Measurements from ENCODE around the gene PRMT2.

Gene PRMT2

GRCh38 chr21:46641656-46642055 is 6.2 kb downstream of the PRMT2 start:
- DNase-seq (ENCODE audit: low read depth), result no peak

DNA sequence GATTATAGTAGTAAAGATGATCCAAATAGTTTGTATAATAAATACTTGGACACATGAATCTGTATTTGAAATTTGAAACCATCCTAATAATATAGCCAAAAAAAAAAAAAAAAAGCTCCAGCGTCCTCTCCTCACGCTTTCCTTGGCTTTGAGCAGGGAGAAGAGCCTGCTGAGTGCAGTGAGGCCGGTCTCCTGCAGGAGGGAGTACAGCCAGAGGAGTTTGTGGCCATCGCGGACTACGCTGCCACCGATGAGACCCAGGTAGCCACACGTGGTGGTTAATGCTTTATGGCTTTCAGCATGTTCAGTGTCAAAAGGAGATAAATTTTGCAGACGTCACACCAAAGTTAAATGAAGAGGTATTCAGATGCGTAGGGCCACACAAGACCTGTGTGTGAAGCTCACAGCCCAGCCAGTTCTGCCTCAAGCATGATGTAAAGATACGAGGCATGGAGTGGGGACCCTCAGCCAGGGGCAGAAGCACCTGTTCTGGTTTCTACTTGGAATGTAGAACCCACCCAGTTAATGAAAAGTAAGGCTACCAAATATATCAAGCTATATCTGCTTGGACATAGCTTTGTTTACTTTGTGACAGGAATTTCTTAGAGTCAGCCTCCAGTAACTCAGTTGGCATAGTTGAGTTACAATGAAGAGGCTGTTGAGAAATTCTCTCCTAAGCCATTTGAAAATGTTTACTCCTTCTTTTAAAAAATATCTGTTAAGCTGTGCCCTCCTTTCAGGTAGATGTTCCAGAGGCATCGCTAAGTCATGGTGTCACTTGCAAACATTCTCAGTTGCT is 8.1 kb downstream of the PRMT2 start:
- DNase-seq (ENCODE audit: low read depth), result no peak

GRCh38 chr21:46645840-46646239 is 10.4 kb downstream of the PRMT2 start:
- DNase-seq (ENCODE audit: low read depth), result no peak

DNA sequence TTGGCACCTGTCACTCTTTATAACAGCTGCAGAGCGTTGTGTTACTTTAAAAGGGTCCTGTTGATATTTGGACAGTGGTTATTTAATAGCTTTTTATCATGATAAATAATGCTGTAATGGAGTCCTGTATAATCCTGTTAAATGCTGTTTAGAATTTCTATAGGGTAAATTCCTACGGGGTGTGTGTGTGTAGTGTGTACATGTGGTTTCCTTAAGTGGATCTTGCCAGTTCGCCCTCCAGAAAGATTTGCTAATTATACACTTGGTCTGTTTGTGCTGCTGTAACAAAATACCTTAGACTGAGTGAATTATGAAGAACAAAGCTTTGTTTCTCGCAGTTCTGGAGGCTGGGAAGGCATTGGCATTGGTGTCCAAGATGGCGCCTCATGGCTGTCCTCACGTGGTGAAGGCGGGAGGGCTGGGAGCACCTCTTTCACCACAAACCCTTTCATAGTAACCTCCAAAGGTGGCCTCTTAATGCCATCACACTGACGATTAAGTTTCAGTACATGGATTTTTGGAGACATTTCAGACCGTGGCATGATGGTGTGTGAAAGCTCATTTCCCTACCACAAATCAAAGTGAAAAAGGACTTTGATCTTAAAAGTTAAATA is 11.2 kb downstream of the PRMT2 start:
- no peak for DNase-seq (ENCODE audit: low read depth)

DNA sequence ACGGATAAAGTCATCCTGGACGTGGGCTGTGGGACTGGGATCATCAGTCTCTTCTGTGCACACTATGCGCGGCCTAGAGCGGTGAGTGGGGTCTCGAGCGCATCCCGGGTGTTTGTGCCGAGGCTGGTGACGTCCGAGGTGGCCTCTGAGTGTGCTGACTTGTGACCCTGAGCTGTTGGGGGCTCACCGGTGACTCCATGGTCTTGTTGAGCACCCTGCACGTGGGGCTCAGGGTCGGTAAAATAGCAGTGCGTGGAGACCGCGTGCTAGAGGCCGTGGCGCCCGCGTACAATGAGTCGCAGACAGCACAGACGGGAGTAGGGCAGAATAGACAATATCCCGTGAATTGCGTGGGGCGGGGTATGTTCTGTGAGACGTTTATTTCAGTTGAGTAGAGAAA is 13.1 kb downstream of the PRMT2 start:
- DNase-seq (ENCODE audit: low read depth), result no peak

DNA sequence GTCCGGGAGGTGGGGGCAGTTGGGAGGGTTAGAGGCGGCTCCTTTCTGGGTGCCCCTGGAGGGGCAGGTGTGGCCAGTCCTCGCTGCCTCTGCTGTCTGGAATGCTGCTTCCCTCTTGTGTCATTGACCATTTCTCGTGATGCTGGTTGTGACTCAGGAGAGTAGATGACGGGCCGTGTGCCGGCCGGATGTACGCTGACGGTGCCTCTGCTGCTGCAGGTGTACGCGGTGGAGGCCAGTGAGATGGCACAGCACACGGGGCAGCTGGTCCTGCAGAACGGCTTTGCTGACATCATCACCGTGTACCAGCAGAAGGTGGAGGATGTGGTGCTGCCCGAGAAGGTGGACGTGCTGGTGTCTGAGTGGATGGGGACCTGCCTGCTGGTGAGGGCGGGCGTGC is 13.9 kb downstream of the PRMT2 start:
- DNase-seq (ENCODE audit: low read depth), result no peak

DNA sequence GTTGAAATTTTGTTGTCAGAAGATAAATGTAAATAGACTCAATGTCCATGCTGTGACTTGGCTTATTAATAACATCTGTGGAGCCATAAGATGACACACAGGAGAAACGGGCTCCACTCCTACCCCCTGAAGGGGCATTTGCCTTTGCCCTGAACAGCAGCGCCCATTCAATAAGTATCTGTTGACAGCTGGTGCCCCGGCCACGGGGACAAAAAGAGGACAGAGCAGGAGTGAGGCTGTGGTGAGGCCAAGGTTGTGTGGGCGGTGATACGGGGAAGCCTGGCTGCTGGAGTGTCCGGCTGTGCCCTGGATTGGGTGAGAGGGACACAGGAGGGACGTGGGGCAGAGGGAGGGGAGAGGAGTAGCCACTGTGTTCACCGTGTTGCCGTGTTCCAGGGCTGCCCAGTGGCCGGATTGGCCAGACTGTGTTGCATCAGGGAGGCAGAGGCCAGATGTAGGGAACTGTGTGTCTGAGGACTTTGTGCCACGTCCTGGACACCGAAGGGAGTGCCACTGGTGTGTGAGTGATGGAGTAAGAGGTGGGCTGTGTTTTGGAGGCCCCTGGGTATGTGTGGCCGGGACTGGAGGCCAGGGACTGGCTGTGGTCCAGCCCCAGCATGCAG is 15.1 kb downstream of the PRMT2 start:
- no peak for DNase-seq (ENCODE audit: low read depth)

DNA sequence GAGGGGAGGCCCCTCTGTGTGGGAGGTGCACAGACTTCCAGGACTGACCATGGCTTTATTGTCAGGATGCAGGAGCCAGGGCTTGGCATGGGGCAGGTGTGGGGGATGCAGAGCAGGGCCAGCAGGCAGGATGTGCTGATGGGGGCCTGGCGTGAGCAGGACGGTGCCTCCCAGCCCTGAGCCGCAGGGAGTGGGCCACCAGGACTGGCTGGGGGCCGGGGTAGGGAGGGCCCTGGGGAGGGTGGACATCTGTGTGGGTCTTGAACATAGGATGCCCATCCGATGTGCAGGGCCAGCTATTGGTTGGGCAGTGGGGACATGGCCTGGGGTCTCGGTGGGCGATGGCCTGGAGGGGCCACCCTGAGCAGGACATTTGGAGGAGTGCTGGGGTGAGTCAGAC is 15.6 kb downstream of the PRMT2 start:
- no peak for DNase-seq (ENCODE audit: low read depth)

DNA sequence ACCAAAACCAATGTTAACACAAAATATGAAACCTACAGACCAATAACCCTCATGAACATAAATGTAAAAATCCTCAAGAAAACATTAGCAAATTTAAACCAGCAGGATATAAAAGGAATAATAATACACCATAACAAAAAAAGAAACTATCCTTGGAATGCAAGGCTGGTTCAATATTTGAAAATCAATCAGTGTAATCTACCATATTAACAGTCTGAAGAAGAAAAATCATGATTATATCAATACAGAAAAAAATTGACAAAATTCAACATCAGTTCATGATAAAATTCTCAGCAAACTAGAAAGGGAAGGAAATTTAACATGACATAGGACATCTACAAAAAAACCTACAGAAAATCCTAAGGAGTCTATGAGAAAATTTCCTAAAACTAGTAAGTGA is 19.8 kb downstream of the PRMT2 start:
- DNase-seq (ENCODE audit: low read depth), result no peak

DNA sequence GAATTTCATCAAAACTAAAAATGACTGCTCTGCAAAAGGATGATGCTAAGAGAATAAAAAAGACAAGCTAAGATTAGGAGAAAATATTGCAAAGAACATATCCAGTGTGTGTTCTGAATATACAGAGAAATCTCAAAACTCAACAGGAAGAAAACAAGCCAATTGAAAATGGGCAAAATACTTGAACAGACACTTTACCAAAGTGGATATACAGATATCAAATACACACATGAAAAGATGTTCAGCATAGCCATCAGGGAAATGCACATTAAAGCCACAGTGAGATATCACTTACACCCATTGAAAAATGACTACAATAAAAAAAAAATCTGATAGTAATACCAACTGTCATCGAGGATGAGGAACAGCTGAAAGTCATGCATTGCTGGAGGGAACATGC is 21.3 kb downstream of the PRMT2 start:
- no peak for DNase-seq (ENCODE audit: low read depth)

- no peak for DNase-seq (ENCODE audit: low read depth)
Observed at GRCh38 chr21:46660505-46660904, 25.0 kb downstream of the PRMT2 start.

DNA sequence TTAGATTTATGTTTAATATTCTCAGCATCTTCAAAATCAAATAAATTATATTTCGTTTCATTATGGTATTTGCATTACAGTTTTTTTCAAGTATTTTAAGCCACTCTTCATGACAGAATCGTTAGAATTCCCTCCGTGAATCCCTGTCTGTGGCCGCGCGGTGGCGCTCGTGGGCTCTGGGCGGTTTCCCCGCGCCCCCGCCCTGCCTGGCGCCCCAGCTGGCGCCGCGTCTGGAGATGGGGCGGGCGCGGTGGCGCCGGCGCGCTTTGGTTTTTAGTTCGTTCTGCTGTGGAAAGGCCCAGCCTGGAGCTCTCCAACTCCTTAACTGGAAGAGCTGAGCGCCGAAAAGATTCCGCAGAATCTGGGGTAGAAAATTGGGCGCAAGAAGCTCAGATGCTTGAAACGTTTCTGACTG is 25.7 kb downstream of the PRMT2 start:
- DNase-seq (ENCODE audit: low read depth), result peak; percentile 75

- no peak for DNase-seq (ENCODE audit: low read depth)
Observed at GRCh38 chr21:46661642-46662366, 26.3 kb downstream of the PRMT2 start.

DNA sequence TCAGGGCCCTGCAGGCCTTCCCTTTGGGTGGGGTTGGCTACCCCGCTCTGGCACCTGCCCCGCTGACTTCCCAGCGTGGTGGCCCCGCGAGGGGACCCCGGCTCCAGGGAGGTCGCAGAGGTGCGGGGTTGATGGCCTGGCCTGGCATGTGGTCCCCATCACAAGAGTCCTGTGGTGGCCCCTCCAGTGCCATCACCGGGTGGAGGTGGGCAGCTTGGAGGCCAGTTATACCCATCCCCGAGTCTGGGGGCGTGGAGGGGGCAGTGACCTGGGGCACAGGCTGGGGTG is 26.8 kb downstream of the PRMT2 start:
- no peak for DNase-seq (ENCODE audit: low read depth)

DNA sequence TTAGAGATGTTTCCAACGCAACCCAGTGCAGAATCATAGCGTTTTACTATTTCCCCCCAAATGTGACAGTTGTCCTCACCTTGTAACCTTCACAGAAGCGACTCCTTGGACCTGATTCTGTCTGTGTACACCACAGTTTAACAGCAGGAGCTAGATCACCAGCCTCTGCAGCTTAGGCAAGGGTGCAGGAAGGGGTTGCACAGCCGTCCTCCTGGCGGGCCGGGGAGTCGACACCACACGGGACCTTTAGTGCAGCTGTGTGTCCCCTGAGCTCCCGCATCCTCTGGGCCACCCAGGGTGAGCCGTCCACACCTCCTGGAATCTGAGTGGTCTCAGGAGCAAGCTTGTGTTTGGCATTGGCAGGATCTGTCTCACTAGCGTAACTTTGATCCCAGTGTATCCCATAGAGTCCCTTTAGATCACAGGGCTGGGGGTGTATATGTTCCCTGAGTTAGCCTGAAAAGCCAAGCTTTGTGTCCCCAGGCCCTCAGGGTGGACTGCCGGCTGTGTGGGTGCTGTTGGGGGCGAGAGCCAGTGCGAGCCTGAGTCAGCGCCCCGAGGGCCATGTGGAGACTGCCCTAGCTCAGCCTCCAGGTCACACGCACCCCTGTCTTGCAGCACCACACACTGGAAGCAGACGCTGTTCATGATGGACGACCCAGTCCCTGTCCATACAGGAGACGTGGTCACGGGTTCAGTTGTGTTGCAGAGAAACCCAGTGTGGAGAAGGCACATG is 27.5 kb downstream of the PRMT2 start:
- no peak for DNase-seq (ENCODE audit: low read depth)

GRCh38 chr21:46663754-46664153 is 28.3 kb downstream of the PRMT2 start:
- DNase-seq (ENCODE audit: low read depth), result no peak

- DNase-seq (ENCODE audit: low read depth), result no peak
Observed at GRCh38 chr21:46664316-46664995, 29.0 kb downstream of the PRMT2 start.

- no peak for DNase-seq (ENCODE audit: low read depth)
Observed at GRCh38 chr21:46665566-46665965, 30.1 kb downstream of the PRMT2 start.

GRCh38 chr21:46666941-46667740 is 31.7 kb downstream of the PRMT2 start:
- DNase-seq (ENCODE audit: low read depth), result no peak

DNA sequence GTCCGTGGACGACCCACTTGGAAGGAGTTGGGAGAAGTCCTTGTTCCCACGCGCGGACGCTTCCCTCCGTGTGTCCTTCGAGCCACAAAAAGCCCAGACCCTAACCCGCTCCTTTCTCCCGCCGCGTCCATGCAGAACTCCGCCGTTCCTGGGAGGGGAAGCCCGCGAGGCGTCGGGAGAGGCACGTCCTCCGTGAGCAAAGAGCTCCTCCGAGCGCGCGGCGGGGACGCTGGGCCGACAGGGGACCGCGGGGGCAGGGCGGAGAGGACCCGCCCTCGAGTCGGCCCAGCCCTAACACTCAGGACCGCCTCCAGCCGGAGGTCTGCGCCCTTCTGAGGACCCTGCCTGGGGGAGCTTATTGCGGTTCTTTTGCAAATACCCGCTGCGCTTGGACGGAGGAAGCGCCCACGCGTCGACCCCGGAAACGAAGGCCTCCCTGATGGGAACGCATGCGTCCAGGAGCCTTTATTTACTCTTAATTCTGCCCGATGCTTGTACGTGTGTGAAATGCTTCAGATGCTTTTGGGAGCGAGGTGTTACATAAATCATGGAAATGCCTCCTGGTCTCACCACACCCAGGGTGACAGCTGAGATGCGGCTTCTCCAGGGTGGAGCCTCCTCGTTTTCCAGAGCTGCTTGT is 32.4 kb downstream of the PRMT2 start:
- no peak for DNase-seq (ENCODE audit: low read depth)
